ENCODE measurements around the gene NOTCH1.
A peak's percentile ranks its signal among the peaks of the same experiment; 100 is the strongest.

Gene NOTCH1

GRCh38 chr9:136550439-136551289, 4.8 kb upstream of the NOTCH1 start:
- ChIA-PET CTCF (interaction anchor here (1.3 to 2.9 kb wide), 4 partner anchors 9 to 78 kb away, joined by 3 to 13 read pairs (median 10); no protein-coding TSS in a partner anchor), POLR2A (interaction anchor here (0.9 to 1.9 kb wide), 3 partner anchors 11 to 75 kb away, joined by 3 to 5 read pairs (median 5); no protein-coding TSS in a partner anchor)
- Histone ChIP-seq H3K9me3 (ENCODE audit: control extremely low read depth in 1 of 5, control insufficient read depth in 4 of 5, insufficient read depth in 2 of 5, low read depth in 1 of 5, low read length in 4 of 5) (no peaks in the 10 kb centered on the region), H3K4me3 (ENCODE audit: control insufficient read depth in 1 of 7, extremely low read depth in 1 of 7, insufficient read depth in 4 of 7, low read depth in 2 of 7, low read length in 6 of 7) (peak overlapping the region in 2 of 7 experiments; percentile 16 to 26), H3K4me1 (ENCODE audit: control extremely low read depth in 1 of 4, control insufficient read depth in 4 of 4, insufficient read depth in 4 of 4, low read length in 3 of 4) (peaks cover 2 to 73% (median 69%) of the 10 kb centered on the region in 4 experiments), H3K36me3 (ENCODE audit: control insufficient read depth in 4 of 4, insufficient read depth in 4 of 4, low read length in 3 of 4) (no peaks in the 10 kb centered on the region), H3K27me3 (replicated peaks in 2 of 5; ENCODE audit: control insufficient read depth in 4 of 5, insufficient read depth in 5 of 5, low read length in 4 of 5) (no peaks in the 10 kb centered on the region), H3K27ac (ENCODE audit: insufficient read depth in 1 of 2, low read depth in 1 of 2, low read length in 2 of 2, poor library complexity in 1 of 2, severe bottlenecking in 2 of 2) (peak overlapping the region in 1 of 2 experiments; percentile 66)
- 93% methylated on average over 8 of the region's 13 CpGs for WGBS (ENCODE audit: insufficient coverage)
- DNase-seq = no peak

GRCh38 chr9:136549010-136549980, 3.4 kb upstream of the NOTCH1 start:
- H3K27me3 ChIP-seq (replicated peaks in 2 of 5; ENCODE audit: control insufficient read depth in 4 of 5, insufficient read depth in 5 of 5, low read length in 4 of 5) = no peaks in the 10 kb centered on the region
- WGBS (ENCODE audit: insufficient coverage) = 89% methylated on average over 26 of the region's 29 CpGs
- H3K4me1 ChIP-seq (ENCODE audit: control extremely low read depth in 1 of 4, control insufficient read depth in 4 of 4, insufficient read depth in 4 of 4, low read length in 3 of 4) = peaks cover 2 to 77% (median 71%) of the 10 kb centered on the region in 4 experiments
- ChIA-PET CTCF (interaction anchor here (0.9 to 2.9 kb wide), 7 partner anchors 8 to 146 kb away, joined by 3 to 13 read pairs (median 4); no protein-coding TSS in a partner anchor), POLR2A (no interaction called here)
- no peaks in the 10 kb centered on the region for H3K9me3 ChIP-seq (ENCODE audit: control extremely low read depth in 1 of 5, control insufficient read depth in 4 of 5, insufficient read depth in 2 of 5, low read depth in 1 of 5, low read length in 4 of 5)
- H3K4me3 ChIP-seq (ENCODE audit: control insufficient read depth in 1 of 7, extremely low read depth in 1 of 7, insufficient read depth in 4 of 7, low read depth in 2 of 7, low read length in 6 of 7) = no peak overlapping the region
- H3K36me3 ChIP-seq (ENCODE audit: control insufficient read depth in 4 of 4, insufficient read depth in 4 of 4, low read length in 3 of 4) = peaks cover 0 to under 1% (median 0%) of the 10 kb centered on the region in 4 experiments
- DNase-seq = no peak
- no peak overlapping the region for H3K27ac ChIP-seq (ENCODE audit: insufficient read depth in 1 of 2, low read depth in 1 of 2, low read length in 2 of 2, poor library complexity in 1 of 2, severe bottlenecking in 2 of 2)

- H3K4me3 ChIP-seq (ENCODE audit: control insufficient read depth in 1 of 7, extremely low read depth in 1 of 7, insufficient read depth in 4 of 7, low read depth in 2 of 7, low read length in 6 of 7) = no peak overlapping the region
- ChIA-PET POLR2A (no interaction called here), CTCF (interaction anchor here (0.6 to 1.3 kb wide), 4 partner anchors 8 to 144 kb away, joined by 3 read pairs; no protein-coding TSS in a partner anchor)
- DNase-seq = no peak
- H3K27me3 ChIP-seq (replicated peaks in 2 of 5; ENCODE audit: control insufficient read depth in 4 of 5, insufficient read depth in 5 of 5, low read length in 4 of 5) = no peaks in the 10 kb centered on the region
- H3K4me1 ChIP-seq (ENCODE audit: control extremely low read depth in 1 of 4, control insufficient read depth in 4 of 4, insufficient read depth in 4 of 4, low read length in 3 of 4) = peaks cover 2 to 86% (median 82%) of the 10 kb centered on the region in 4 experiments
- peaks cover 2 to 17% (median 13%) of the 10 kb centered on the region in 4 experiments for H3K36me3 ChIP-seq (ENCODE audit: control insufficient read depth in 4 of 4, insufficient read depth in 4 of 4, low read length in 3 of 4)
- no peak overlapping the region for H3K27ac ChIP-seq (ENCODE audit: insufficient read depth in 1 of 2, low read depth in 1 of 2, low read length in 2 of 2, poor library complexity in 1 of 2, severe bottlenecking in 2 of 2)
- H3K9me3 ChIP-seq (ENCODE audit: control extremely low read depth in 1 of 5, control insufficient read depth in 4 of 5, insufficient read depth in 2 of 5, low read depth in 1 of 5, low read length in 4 of 5) = no peaks in the 10 kb centered on the region
- WGBS (ENCODE audit: insufficient coverage) = 91% methylated on average over 19 of the region's 25 CpGs
Observed at GRCh38 chr9:136547508-136548215, 1.8 kb upstream of the NOTCH1 start.

GRCh38 chr9:136546697-136547501, 1.1 kb upstream of the NOTCH1 start:
- H3K36me3 ChIP-seq (ENCODE audit: control insufficient read depth in 4 of 4, insufficient read depth in 4 of 4, low read length in 3 of 4) = peaks cover 2 to 23% (median 16%) of the 10 kb centered on the region in 4 experiments
- H3K9me3 ChIP-seq (ENCODE audit: control extremely low read depth in 1 of 5, control insufficient read depth in 4 of 5, insufficient read depth in 2 of 5, low read depth in 1 of 5, low read length in 4 of 5) = no peaks in the 10 kb centered on the region
- peaks cover 2 to 85% (median 79%) of the 10 kb centered on the region in 4 experiments for H3K4me1 ChIP-seq (ENCODE audit: control extremely low read depth in 1 of 4, control insufficient read depth in 4 of 4, insufficient read depth in 4 of 4, low read length in 3 of 4)
- POLR2A ChIA-PET = interaction anchor here (0.8 to 2.0 kb wide), 7 partner anchors 13 to 120 kb away, joined by 3 to 16 read pairs (median 8); no protein-coding TSS in a partner anchor
- peak overlapping the region in 6 of 7 experiments; percentile 38 to 74 (median 60) for H3K4me3 ChIP-seq (ENCODE audit: control insufficient read depth in 1 of 7, extremely low read depth in 1 of 7, insufficient read depth in 4 of 7, low read depth in 2 of 7, low read length in 6 of 7)
- CTCF ChIA-PET = interaction anchor here (0.9 kb wide), 1 partner anchor 79 kb away, joined by 3 read pairs; no protein-coding TSS in a partner anchor
- peak; percentile 46 to 83 (median 77) for DNase-seq
- H3K27me3 ChIP-seq (replicated peaks in 2 of 5; ENCODE audit: control insufficient read depth in 4 of 5, insufficient read depth in 5 of 5, low read length in 4 of 5) = no peaks in the 10 kb centered on the region
- WGBS (ENCODE audit: insufficient coverage) = 10% methylated on average over 39 of the region's 45 CpGs
- H3K27ac ChIP-seq (ENCODE audit: insufficient read depth in 1 of 2, low read depth in 1 of 2, low read length in 2 of 2, poor library complexity in 1 of 2, severe bottlenecking in 2 of 2) = peak overlapping the region in 1 of 2 experiments; percentile 75

- DNase-seq = no peak
- H3K4me1 ChIP-seq (ENCODE audit: control extremely low read depth in 1 of 4, control insufficient read depth in 4 of 4, insufficient read depth in 4 of 4, low read length in 3 of 4) = peaks cover 0 to 85% (median 80%) of the 10 kb centered on the region in 4 experiments
- H3K9me3 ChIP-seq (ENCODE audit: control extremely low read depth in 1 of 5, control insufficient read depth in 4 of 5, insufficient read depth in 2 of 5, low read depth in 1 of 5, low read length in 4 of 5) = no peaks in the 10 kb centered on the region
- ChIA-PET POLR2A (interaction anchor here (0.6 to 2.0 kb wide), 10 partner anchors 12 to 110 kb away, joined by 3 to 16 read pairs (median 4); no protein-coding TSS in a partner anchor), CTCF (interaction anchor here (0.6 to 0.8 kb wide), 2 partner anchors 16 to 42 kb away, joined by 3 read pairs; no protein-coding TSS in a partner anchor)
- H3K36me3 ChIP-seq (ENCODE audit: control insufficient read depth in 4 of 4, insufficient read depth in 4 of 4, low read length in 3 of 4) = peaks cover 2 to 36% (median 22%) of the 10 kb centered on the region in 4 experiments
- H3K27me3 ChIP-seq (replicated peaks in 2 of 5; ENCODE audit: control insufficient read depth in 4 of 5, insufficient read depth in 5 of 5, low read length in 4 of 5) = no peaks in the 10 kb centered on the region
- peak overlapping the region; percentile 50 to 76 for H3K27ac ChIP-seq (ENCODE audit: insufficient read depth in 1 of 2, low read depth in 1 of 2, low read length in 2 of 2, poor library complexity in 1 of 2, severe bottlenecking in 2 of 2)
- WGBS (ENCODE audit: insufficient coverage) = 0% methylated on average over 31 of the region's 41 CpGs
- H3K4me3 ChIP-seq (ENCODE audit: control insufficient read depth in 1 of 7, extremely low read depth in 1 of 7, insufficient read depth in 4 of 7, low read depth in 2 of 7, low read length in 6 of 7) = peak overlapping the region; percentile 80 to 96 (median 86)
Observed at GRCh38 chr9:136545692-136545964, 220 bp downstream of the NOTCH1 start.

Measured in common myeloid progenitor, CD34-positive (primary cell).